Skin epidermis (tissue), 12 donors: ENCODE data around the gene ANO2.

Experiments used
- H3K27ac ChIP-seq, 21 experiments: fragments of 200-600 bp; sonication (generic) in 11 of 21; one replicate each; pipeline ENCODE4 v1.5.0; 2020; ENCODE audit warnings: mild to moderate bottlenecking in 3 of 21, inconsistent platforms in 2 of 21, moderate library complexity in 2 of 21
- H3K4me3 ChIP-seq, 7 experiments: fragments of 200-600 bp; sonication (generic) in 2 of 7; one replicate each; pipeline ENCODE4 v1.5.0; 2020; ENCODE audit warnings: inconsistent platforms in 2 of 7, mild to moderate bottlenecking in 2 of 7, moderate library complexity in 1 of 7

The ANO2 gene

GRCh38 chr12:5921966-5922899 is 22.8 kb downstream of the ANO2 start:
- Histone ChIP-seq H3K4me3 (no peak overlapping the region), H3K27ac (no peak overlapping the region)

DNA sequence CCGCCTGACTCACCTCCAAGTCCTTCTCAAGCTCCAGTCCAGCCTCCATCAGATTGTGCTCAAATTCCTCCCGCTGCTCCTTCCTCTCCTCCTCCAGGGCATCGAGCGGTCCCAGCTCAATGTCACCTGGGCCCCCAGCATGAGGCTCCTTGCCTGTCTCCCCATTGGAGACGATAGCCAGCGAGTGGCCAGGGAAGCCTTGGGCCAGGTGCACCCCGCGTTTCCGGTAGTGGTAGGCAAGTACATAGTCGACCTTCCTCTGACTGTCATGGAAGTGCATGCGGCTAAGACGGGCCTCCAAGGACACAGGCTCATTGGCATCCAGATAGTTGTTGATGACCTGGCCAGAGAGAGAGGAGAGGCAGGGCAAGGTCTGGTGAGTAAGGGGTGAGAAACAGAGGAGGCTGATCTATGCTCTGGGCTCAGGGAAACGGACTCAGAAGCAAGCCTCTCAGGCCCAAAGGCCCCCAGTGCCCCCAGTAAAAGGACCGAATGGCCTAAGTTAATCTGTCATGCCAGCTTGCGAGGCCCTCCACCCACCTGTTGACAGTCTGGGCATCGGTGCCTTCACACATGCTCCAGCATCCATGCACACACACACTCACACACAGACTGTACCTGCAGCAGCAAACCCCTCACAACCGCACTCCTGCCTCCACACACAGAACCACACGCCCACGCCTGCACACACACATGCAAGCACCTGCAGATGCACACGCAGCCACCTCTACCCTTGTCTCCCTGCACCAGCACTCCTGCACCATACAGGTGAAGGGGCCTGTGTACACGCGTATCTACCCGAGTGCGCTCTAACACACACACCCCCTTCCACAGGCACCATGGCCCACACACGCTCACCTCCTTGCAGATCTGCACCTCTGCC is 23.8 kb downstream of the ANO2 start:
- Histone ChIP-seq H3K27ac (no peak overlapping the region), H3K4me3 (no peak overlapping the region)

- Histone ChIP-seq H3K27ac (no peak overlapping the region), H3K4me3 (no peak overlapping the region)
These were observed 28.2 kb downstream of the ANO2 start for GRCh38 chr12:5916785-5917290.

- no peak overlapping the region for H3K4me3 ChIP-seq
- H3K27ac ChIP-seq = no peak overlapping the region
These were observed 29.5 kb downstream of the ANO2 start for GRCh38 chr12:5915511-5915910.

DNA sequence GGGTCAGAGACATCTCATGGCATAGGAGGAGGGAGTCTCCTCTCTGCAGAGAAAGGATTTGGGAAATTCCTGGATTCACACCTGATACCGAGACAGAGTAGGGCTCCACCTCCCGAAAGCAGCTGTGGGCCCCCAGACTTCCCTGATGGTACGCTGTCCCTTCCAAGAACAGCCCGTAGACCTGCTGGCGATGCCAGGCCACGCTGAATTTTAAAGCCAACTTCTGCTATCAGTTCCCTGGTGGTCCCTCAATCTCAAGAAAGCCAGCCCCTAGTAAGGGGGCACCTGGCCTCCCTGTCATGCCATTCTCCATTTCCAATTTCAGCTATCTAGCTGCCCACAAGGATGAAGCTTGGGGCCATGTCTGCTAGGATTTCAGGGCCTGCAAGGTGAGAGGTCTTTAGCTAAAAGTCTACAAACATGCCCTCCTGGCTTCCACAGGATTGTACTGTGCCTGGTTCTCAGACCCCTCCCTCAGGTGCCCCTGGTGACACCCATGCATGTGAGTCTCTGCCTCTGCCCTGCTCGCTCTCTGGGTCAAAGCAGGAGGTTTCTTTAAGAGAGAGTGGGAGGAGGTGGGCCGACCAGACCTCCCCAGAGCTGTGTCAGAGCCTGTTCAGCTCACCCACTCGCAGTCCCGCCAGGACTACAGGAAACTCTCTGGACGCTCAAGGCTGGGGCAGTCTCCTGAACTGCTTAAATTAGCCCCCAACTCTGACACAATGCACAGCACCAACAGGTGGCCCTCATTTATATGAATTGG is 30.5 kb downstream of the ANO2 start:
- no peak overlapping the region for H3K27ac ChIP-seq
- no peak overlapping the region for H3K4me3 ChIP-seq

DNA sequence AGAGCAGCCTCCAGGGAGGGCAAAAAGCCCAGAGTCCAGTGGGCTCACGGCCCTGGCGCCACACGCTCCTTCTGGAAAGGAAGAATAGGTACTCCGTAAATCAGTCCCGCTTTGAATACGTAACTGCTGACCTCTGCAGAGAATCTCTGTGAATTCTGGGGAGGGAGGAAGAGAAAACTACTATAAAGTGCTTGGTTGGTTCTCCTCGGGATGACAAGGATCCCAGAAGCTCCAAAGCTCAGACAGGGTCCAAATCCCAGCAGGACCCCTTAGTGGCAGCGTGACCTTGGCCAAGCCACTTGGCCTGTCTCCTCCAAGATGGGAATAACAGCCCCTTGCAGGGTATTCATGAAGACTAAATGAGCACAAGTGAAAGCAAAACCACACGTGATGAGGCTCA is 31.7 kb downstream of the ANO2 start:
- Histone ChIP-seq H3K4me3 (no peak overlapping the region), H3K27ac (no peak overlapping the region)

GRCh38 chr12:5912437-5913334 is 32.4 kb downstream of the ANO2 start:
- Histone ChIP-seq H3K27ac (no peak overlapping the region), H3K4me3 (no peak overlapping the region)

DNA sequence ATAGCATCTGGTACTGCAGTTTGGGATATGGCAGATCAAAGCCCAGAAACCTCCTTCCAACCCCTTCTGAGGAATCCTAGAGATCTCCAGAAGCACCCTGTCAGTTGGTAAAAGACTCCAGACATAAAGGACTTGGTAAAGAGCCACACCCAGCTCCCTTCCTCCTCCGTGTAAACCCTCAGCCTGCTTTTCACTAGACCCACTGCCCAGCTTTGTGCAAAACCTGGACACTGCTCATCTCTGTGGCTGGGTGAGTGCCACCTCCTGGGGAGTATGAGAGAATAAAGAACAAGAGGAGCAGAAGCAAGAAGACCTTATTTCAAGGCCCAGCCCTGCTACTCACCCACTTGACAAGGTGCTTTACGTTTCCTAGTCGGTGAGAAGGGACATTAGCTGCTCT is 33.0 kb downstream of the ANO2 start:
- no peak overlapping the region for H3K27ac ChIP-seq
- no peak overlapping the region for H3K4me3 ChIP-seq

DNA sequence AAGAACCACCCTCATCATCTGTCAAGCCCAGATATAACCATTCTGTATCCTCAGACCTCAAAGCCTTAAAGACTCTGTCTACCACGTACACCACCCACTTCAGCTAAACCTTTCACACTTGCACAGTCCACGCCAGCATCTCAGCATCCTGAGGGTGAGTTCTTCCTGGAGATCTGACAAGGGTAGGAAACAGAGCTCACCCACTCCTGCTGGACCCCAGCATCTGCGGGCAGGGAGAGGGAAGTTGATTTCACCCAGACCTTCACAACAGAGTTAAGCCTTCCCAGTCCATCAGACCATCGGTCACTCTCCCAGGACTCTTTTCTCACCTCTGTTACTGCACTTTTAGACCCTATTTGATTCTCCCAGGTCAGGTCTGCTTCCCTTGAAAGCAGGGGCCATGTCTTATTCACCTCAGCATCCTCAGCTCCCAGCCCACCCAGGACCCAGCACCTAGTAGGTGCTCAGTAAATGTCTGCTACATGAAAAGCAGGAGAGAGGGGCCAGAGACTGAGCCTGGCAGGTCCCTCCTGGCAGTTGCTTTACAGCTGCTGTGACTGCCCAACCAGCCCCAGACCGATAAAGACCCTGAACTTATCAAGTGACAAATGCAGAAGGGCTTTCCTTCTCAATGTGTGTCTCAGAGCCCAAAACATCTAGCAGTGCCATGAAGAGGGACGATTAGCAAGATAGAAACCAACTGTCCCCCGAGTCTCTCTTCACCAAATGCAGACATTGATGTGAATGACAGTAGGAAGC is 34.1 kb downstream of the ANO2 start:
- Histone ChIP-seq H3K27ac (no peak overlapping the region), H3K4me3 (no peak overlapping the region)

DNA sequence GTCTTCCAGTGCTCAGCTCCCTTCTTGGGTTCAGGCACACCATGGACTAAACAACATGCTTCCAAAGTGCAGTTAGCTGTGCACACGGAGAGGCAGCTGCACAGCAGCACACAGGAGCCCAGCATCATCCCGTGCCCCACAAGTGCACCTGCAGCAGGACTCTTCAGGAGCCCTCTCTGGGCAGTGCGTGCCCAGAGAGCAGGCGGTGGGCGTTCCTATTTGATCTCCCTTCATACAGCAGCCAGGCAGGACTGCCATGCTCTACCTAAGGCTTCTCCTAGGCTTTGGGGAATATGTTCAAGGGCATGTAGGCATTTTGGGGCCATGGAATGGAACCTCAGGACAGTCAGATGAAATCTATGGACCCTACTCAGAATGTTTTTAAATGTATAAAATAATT is 35.5 kb downstream of the ANO2 start:
- Histone ChIP-seq H3K27ac (no peak overlapping the region), H3K4me3 (no peak overlapping the region)

DNA sequence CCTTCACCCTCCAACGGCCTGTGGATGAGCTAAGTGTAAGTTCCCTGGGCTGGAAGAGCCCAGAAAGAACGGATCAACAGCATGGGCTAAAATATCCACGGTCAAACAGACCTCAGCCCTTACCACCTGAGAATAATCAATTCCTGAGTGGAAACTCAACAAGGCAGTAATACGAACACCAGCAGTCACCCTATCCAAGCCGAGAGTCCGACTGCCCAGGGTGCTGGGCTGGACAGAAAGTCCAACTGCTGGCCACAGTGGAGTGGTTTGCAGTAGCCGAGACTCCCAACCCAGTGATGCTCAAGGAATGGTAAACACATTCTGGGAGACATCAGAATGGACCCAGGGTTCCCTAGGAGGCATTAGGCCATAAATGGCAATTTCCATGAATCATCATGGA is 36.8 kb downstream of the ANO2 start:
- Histone ChIP-seq H3K27ac (no peak overlapping the region), H3K4me3 (no peak overlapping the region)

GRCh38 chr12:5907807-5908206 is 37.3 kb downstream of the ANO2 start:
- H3K27ac ChIP-seq = no peak overlapping the region
- H3K4me3 ChIP-seq = no peak overlapping the region

DNA sequence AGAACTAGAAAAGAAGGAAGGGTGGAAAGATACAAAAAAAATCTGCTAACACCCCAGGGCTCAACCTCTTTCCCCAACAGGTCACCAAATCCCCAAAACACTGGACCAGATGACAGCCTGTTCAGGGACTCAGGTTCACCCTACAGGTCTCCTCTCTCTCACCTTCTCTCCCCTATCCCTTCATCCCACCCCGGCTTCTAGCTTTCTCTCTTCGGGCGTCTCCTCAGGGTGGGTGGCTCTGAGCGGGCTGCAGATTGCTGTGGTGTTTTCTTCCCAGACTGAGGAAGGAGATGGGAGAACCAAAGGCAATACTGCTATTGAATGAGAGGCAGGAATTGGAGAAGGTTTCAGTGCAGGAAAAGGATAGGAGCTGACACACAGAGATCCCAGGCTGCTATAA is 39.3 kb downstream of the ANO2 start:
- Histone ChIP-seq H3K4me3 (no peak overlapping the region), H3K27ac (no peak overlapping the region)

GRCh38 chr12:5904969-5905368 is 40.1 kb downstream of the ANO2 start:
- H3K4me3 ChIP-seq = no peak overlapping the region
- H3K27ac ChIP-seq = no peak overlapping the region

DNA sequence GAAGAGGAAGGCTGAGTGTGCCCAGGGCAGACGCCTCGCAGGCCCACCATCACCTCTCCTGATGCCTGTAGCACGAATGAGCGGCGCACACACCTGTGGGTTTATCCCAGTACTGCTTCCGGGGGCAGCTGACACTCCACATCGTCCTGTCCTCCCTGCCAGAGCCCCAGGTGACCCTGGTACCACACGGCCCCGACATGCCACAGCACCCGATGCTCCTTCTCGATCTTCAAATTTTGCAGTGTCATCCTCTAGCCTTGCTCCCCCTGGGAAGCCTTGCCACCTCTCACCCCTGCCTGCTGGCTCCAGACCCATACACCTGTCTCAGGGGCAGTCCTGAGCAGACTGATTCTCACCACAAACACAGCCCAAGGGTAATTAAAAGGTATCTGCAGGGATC is 40.6 kb downstream of the ANO2 start:
- no peak overlapping the region for H3K4me3 ChIP-seq
- H3K27ac ChIP-seq = no peak overlapping the region

- Histone ChIP-seq H3K27ac (no peak overlapping the region), H3K4me3 (no peak overlapping the region)
These were observed 42.3 kb downstream of the ANO2 start for GRCh38 chr12:5902736-5903135.

DNA sequence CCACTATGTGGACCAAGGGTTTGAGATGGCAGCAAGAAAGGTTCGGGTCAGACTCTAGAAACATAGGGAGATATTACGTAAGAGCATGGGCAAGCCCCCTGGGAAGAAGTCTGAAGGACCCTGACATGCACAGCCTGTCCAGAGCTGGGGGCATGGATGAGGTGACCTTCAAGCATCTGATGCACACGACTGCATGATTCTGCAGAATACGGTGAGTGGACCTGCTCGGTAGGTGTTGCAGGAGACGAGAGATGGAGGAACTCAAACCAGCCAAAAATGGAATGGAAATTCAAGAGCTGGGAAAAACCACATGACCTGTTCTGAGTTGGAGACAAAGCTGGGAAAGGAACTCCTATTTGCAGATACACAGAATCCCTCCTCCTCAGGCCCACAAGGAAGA is 43.6 kb downstream of the ANO2 start:
- Histone ChIP-seq H3K4me3 (no peak overlapping the region), H3K27ac (no peak overlapping the region)

- Histone ChIP-seq H3K27ac (no peak overlapping the region), H3K4me3 (no peak overlapping the region)
These were observed 44.4 kb downstream of the ANO2 start for GRCh38 chr12:5900533-5901205.
